HG02642 (cell line): ENCODE measurements around the gene TEKTIP1.
"Not testable (repeated sequence)": the region's sequence is repeated elsewhere in the genome, so short reads cannot be mapped to it uniquely, and the experiment has no call there.

ENCODE experiments used
- ATAC-seq: cut with Tn5 transposase; IDR thresholded peaks from one replicate; pipeline ENCODE4 v1.9.1; 2021; ENCODE audit warnings: mild to moderate bottlenecking; ENCODE audit not compliant: unreplicated experiment, poor library complexity

Gene TEKTIP1

GRCh38 chr19:3555653-3556422, 16.9 kb downstream of the TEKTIP1 start:
- ATAC-seq = no peak

- ATAC-seq = no peak
Observed at GRCh38 chr19:3556423-3556977, 17.5 kb downstream of the TEKTIP1 start.

GRCh38 chr19:3556978-3557460, 18.0 kb downstream of the TEKTIP1 start:
- peak; percentile 36 for ATAC-seq

- peak; percentile 89 for ATAC-seq
Observed at GRCh38 chr19:3557461-3558248, 18.7 kb downstream of the TEKTIP1 start, which contains the start of gene MFSD12. Gene MFSD12, minus strand, starts transcription at chr19:3557586. Its CDS starts 183 bp downstream, at chr19:3557403.

- ATAC-seq = no peak
Observed at GRCh38 chr19:3563709-3564524, 24.9 kb downstream of the TEKTIP1 start.

- ATAC-seq = no peak
Observed at GRCh38 chr19:3565139-3565538, 26.2 kb downstream of the TEKTIP1 start.

GRCh38 chr19:3570042-3570441, 31.1 kb downstream of the TEKTIP1 start:
- not testable (repeated sequence) for ATAC-seq

GRCh38 chr19:3570606-3571011, 31.6 kb downstream of the TEKTIP1 start:
- no peak for ATAC-seq

GRCh38 chr19:3572132-3572854, 33.3 kb downstream of the TEKTIP1 start:
- ATAC-seq = peak; percentile 92

GRCh38 chr19:3572855-3573161, 33.8 kb downstream of the TEKTIP1 start, which contains the start of gene HMG20B:
Gene HMG20B, plus strand, starts transcription at chr19:3572944. Its CDS starts 366 bp downstream, at chr19:3573310.
- no peak for ATAC-seq

GRCh38 chr19:3573162-3573857, 34.3 kb downstream of the TEKTIP1 start:
- ATAC-seq = peak; percentile 10

- no peak for ATAC-seq
Observed at GRCh38 chr19:3573858-3574637, 35.1 kb downstream of the TEKTIP1 start.

- ATAC-seq = no peak
Observed at GRCh38 chr19:3575260-3575741, 36.3 kb downstream of the TEKTIP1 start.

GRCh38 chr19:3575949-3576673, 37.1 kb downstream of the TEKTIP1 start:
- ATAC-seq = no peak

GRCh38 chr19:3576696-3577443, 37.9 kb downstream of the TEKTIP1 start:
- no peak for ATAC-seq

GRCh38 chr19:3577723-3578344, 38.9 kb downstream of the TEKTIP1 start:
- no peak for ATAC-seq
